ENCODE measurements around the gene DEPDC5.
A peak's percentile ranks its signal among the peaks of the same experiment; 100 is the strongest.

Gene DEPDC5

DNA sequence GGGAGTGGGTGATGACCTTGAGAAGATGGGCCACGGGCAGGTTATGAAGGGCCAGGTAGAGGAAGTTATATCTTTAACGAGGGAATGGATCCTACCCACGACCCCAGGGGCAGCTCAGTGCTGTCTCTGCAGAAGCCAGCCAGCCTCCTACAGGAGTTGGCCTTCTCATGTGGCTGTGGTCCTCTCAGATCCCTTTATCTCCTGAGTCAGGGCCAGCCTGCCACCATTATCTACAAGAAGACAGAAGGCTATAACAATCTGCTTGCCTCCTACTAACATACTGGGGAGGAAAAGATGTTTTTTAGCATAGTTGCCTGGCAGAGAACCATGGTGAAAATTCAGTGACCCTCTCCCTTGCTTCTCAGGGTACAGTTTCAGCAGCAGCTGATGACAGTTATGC is 183.5 kb downstream of the DEPDC5 start:
- H3K27ac ChIP-seq, result no peak overlapping the region
- TF ChIP-seq, protein P1, sequence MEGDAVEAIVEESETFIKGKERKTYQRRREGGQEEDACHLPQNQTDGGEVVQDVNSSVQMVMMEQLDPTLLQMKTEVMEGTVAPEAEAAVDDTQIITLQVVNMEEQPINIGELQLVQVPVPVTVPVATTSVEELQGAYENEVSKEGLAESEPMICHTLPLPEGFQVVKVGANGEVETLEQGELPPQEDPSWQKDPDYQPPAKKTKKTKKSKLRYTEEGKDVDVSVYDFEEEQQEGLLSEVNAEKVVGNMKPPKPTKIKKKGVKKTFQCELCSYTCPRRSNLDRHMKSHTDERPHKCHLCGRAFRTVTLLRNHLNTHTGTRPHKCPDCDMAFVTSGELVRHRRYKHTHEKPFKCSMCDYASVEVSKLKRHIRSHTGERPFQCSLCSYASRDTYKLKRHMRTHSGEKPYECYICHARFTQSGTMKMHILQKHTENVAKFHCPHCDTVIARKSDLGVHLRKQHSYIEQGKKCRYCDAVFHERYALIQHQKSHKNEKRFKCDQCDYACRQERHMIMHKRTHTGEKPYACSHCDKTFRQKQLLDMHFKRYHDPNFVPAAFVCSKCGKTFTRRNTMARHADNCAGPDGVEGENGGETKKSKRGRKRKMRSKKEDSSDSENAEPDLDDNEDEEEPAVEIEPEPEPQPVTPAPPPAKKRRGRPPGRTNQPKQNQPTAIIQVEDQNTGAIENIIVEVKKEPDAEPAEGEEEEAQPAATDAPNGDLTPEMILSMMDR (conservative IDR thresholded peaks at IDR 0.05), result no peak
- TF ChIP-seq ZFX (IDR thresholded peaks at IDR 0.05), result no peak

DNA sequence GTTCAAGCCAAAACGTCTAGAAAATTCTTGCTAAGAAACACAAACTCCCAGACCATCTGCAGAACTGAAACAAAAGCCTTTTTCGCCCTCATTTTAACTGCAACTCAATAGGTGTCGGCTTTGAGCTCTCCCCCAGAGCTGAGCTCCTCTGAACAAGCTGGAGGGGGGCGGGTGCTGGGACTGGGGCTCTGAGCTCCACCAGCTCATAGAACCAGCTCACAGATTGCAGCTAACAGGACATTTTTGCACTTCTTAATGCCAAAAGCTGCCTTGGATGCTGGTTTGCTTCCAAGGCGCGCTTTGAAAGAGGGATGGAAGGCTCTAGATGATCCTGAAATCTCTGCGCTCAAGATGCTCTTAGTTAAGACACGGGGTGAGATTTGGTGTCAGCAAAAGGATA is 184.5 kb downstream of the DEPDC5 start:
- H3K27ac ChIP-seq, result no peak overlapping the region

DNA sequence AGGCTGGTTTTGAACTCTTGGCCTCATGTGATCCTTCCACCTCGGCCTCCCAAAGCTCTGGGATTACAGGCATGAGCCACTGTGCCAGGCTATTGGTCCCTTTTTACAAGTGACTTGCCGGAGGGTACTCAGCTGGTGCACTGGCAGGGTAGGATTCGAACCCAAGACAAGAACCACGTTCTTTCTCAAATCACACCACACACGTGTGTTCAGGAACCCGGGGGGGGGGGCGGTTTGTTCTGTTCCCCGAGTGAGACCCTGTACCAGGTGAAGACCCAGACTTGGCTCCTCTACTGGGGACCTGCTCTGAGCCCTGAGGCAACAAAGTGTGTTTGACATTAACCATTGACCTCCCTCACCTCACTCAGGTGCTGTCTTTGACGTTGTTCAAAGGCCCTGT is 186.7 kb downstream of the DEPDC5 start:
- no peak overlapping the region for H3K27ac ChIP-seq
- TF ChIP-seq, protein P1 (conservative IDR thresholded peaks at IDR 0.05), result no peak
- no peak for TF ChIP-seq ZFX (IDR thresholded peaks at IDR 0.05)

More for the DNA sequence above, 184.5 kb downstream of the DEPDC5 start:
- TF ChIP-seq ZFX (IDR thresholded peaks at IDR 0.05), result no peak
- TF ChIP-seq, protein P1 (conservative IDR thresholded peaks at IDR 0.05), result no peak

DNA sequence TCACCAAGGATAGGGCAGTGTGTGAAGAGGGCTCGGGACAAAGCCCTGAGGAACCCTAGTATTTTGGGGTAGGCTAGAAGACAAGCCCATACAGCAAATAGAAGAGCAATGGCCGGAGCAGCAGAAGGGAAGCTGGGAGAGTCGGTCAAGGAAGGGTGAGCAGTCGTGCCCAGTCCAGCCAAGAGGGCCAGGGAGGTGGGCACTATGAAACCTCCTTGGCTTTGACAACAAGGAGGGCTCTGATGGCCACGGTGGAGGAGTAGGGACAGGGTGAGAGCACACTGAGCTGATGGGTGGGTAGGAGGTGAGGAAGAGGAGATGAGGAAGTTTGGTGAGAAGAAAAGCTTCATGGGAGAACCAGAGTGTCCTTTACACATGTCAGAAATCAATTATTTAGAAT is 188.3 kb downstream of the DEPDC5 start:
- H3K27ac ChIP-seq, result no peak overlapping the region
- no peak for TF ChIP-seq ZFX (IDR thresholded peaks at IDR 0.05)
- TF ChIP-seq, protein P1 (conservative IDR thresholded peaks at IDR 0.05), result no peak

DNA sequence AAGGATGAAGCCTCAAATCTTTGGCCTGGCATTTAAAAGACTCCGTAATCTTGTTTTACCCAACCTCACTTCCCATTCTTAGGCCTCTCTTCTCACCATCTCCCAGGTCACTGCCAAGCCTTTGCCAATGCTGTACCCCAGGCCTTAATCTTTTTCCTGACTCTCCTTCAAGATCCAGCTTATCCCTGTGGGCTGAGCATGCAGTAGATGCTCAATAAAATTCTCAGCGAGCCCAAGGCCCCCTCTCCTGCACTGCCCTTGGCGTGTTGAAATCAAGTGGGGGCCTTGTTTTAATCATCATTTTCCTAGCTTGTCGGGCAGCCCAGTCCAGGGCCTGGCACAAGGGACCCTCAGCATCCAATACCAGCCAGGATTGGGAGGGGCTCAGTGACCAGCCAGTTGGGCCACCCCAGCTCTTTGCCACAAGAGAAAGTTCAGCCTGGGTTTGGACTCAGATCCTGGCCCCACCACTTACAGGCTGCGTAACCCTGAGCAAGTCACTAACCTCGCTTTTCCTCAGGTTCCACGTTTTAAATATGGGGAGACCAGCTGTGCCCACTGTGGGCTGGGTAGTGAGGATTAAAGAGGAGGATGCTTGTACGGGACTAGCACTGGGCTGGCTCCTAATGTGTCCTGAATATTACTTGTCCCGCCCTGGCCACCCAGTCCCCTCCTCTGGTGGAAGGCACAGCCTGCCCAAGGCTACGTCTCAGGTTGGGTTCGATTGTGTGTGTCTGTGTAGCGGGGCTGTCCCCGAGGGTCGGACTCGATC is 189.6 kb downstream of the DEPDC5 start:
- no peak for TF ChIP-seq ZFX (IDR thresholded peaks at IDR 0.05)
- TF ChIP-seq, protein P1 (conservative IDR thresholded peaks at IDR 0.05), result no peak
- H3K27ac ChIP-seq, result peak overlapping the region; percentile 95

DNA sequence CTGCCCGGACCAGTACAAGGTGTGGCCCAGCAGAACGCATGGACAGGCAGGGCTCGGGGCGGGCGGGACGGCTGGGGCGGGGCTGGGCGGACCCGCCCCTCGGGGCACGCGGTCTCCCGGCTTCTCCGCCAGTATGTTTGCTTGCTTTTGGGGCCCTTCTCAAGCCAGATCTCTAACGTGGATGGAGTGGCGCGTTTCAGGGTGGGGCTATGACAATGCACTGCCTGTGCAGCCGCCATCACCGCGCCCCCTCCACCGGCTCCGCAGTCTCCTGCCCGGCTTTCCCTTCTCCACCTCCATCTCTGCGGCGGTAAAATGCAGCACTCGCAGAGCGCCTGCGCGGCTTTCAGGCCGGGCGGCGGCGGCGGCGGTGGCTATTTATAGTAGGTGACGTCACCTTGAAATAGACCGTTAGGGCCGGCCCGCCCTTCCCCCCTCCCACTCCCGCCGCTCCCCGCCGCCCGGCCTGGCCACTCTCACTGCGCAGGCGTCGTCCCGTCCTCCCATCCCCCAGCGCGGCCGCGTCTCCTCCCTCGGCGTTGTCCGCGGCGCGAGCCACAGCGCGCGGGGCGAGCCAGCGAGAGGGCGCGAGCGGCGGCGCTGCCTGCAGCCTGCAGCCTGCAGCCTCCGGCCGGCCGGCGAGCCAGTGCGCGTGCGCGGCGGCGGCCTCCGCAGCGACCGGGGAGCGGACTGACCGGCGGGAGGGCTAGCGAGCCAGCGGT is 190.3 kb downstream of the DEPDC5 start, which contains the start of gene YWHAH:
Gene YWHAH (plus strand): TSS at position 558 of the 722 bp plus-strand sequence. CDS start 199 bp downstream, outside the sequence.
- no peak for TF ChIP-seq ZFX (IDR thresholded peaks at IDR 0.05)
- TF ChIP-seq, protein P1 (conservative IDR thresholded peaks at IDR 0.05), result no peak
- peak within 1 kb of the TSS; percentile 95 for H3K27ac ChIP-seq

All from C4-2B (cell line).